Activated naive CD4-positive, alpha-beta T cell treated with anti-CD3 and anti-CD28 coated beads for 36 hours (primary cell): ENCODE data around the gene MDM4. TPM values are rescaled to one million over a fixed set of nuclear protein-coding genes. Genes with fewer than 3 reads are reported as not detected.

Experiments used
- CTCF ChIA-PET: fragments of 350-600 bp; sonication (Branson Sonifier 250); formaldehyde crosslinking; loops from one replicate; lab custom pipeline; 2021; ENCODE audit warnings: antibody characterized with exemption; lab: Charles Lee
- DNase-seq: peaks from one replicate; pipeline ENCODE4 v3.0.0-alpha.2; 2020
- H3K27ac Mint-ChIP-seq: one replicate; pipeline ENCODE4 v1.8.0; 2021; ENCODE audit warnings: mild to moderate bottlenecking, mixed read lengths
- H3K27me3 Mint-ChIP-seq: one replicate; pipeline ENCODE4 v1.8.0; 2021; ENCODE audit warnings: low read depth, mixed read lengths
- H3K36me3 Mint-ChIP-seq: one replicate; pipeline ENCODE4 v1.8.0; 2021; ENCODE audit warnings: low read depth, mixed read lengths
- H3K4me1 Mint-ChIP-seq: one replicate; pipeline ENCODE4 v1.8.0; 2021; ENCODE audit warnings: low read depth, mixed read lengths
- H3K4me3 Mint-ChIP-seq: one replicate; pipeline ENCODE4 v1.8.0; 2021; ENCODE audit warnings: mild to moderate bottlenecking, moderate library complexity, mixed read lengths
- H3K9me3 Mint-ChIP-seq: one replicate; pipeline ENCODE4 v1.8.0; 2021; ENCODE audit warnings: mixed read lengths
- intact Hi-C: fragments of 100-400 bp; cut with micrococcal nuclease; formaldehyde crosslinking; loops from one replicate; pipeline ENCODE4 v1.15.1; 2023
- total RNA-seq, 2 experiments: library from RNA; stranded (reverse); gene quantifications; one replicate each; pipeline ENCODE4 v1.2.3, GENCODE V29; 2021

The MDM4 gene, protein sequence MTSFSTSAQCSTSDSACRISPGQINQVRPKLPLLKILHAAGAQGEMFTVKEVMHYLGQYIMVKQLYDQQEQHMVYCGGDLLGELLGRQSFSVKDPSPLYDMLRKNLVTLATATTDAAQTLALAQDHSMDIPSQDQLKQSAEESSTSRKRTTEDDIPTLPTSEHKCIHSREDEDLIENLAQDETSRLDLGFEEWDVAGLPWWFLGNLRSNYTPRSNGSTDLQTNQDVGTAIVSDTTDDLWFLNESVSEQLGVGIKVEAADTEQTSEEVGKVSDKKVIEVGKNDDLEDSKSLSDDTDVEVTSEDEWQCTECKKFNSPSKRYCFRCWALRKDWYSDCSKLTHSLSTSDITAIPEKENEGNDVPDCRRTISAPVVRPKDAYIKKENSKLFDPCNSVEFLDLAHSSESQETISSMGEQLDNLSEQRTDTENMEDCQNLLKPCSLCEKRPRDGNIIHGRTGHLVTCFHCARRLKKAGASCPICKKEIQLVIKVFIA
- total RNA-seq: 100 to 1,000 TPM; 109 TPM

DNA sequence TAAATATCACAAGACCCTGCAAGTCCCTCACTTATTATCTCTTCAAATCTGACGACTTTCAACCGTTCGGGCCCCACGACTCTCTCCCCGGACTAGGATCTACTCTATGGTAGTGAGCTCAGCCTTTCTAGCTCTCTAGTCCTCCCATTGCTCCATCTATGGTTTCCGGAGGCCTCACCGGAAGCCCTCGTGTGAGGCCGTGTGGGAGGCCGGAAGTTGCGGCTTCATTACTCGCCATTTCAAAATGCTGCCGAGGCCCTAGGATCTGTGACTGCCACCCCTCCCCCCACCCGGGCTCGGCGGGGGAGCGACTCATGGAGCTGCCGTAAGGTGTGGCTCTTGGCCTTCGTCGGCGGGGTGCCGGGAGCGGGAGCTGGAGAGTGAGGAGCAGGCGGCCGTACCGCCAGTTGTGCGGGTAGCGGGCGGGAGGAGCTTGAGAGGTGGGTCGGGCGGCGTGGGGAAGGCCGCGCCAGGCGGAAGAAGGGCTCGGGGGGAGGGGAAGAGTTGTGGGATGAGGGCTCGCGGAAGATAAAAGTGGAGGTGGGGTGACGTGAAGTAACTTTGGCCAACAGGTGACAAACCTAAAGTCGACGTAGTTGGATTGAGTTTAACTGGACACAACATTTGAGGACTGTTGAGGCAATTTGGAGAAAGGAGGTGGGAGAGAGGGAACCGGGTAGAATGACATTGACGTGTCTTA, at the start of gene MDM4:
MDM4 (plus strand) TSS at position 227 of the 700 bp plus-strand sequence. CDS start 9,113 bp downstream, outside the sequence.
- peaks cover 59% of the 10 kb centered on the region for H3K4me1 Mint-ChIP-seq
- H3K27ac Mint-ChIP-seq: peak within 1 kb of the TSS; percentile 72

DNA sequence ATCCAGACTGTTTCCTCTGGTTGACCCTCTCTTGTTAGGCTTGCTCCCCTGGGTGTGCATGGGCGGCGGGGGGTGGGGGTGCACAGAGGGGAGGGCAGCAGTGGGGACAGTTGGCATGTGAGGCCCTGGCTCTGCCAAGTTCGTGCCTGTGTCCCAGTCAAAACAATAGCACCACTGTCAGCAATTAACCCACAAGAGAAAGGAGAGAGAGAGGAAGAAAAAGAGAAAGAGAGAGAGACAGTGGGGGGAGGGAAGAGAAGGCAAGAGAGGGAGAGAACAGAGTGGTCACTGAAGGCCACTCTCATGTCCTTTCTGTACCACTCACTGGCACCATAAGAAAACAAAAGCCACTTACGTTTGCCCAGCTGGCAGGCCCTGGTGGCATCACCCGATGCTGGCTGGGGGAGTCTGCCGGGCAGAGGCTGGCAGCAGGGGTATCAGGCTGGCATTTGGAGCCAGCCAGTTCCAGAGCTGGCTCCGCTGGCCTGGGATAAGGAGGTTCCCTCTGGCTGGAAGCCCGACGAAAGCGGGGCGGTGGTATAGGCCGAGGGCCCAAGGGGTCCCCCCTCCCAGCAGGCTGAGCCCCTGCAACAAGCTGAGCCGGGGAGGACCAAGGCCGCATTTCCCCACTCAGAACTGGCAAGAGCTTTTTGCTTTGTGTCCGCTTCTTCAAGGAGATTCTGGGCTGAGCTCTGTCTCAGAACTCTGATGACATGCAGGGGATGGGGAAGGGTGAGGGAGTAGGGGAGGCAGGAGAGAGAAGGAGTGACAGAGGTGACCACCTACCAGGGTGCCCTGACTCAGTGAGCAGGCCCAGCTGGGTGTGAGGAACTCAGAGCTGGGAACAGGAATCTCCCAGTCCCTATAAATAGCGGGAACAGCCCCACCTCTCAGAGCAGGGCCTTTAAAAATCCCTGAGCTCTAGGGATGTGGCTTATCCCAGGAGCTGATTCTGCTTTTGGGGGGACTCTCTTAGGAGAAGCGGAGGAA, 49.5 kb upstream of the MDM4 start:
- Mint-ChIP-seq H3K4me3 (no peak overlapping the region), H3K27ac (peak overlapping the region; percentile 31), H3K36me3 (peaks cover 22% of the 10 kb centered on the region), H3K4me1 (peaks cover 48% of the 10 kb centered on the region), H3K9me3 (no peaks in the 10 kb centered on the region), H3K27me3 (no peaks in the 10 kb centered on the region)
- DNase-seq: no peak
- intact Hi-C loops: no loop called here
- CTCF ChIA-PET: interaction anchor here (0.6 to 2.1 kb wide), 9 partner anchors 10 to 340 kb away, joined by 3 to 10 read pairs (median 4); no protein-coding TSS in a partner anchor

More for the DNA sequence above, at the start of gene MDM4:
- intact Hi-C loops: loop anchor here (1.0 to 10.0 kb wide), 8 partner anchors 9 to 1702 kb away; partner anchors contain the start of genes PCAT6, PIK3C2B and RBBP5
- Mint-ChIP-seq H3K9me3 (no peaks in the 10 kb centered on the region), H3K4me3 (no peak within 1 kb of the TSS), H3K36me3 (peaks cover 27% of the 10 kb centered on the region), H3K27me3 (no peaks in the 10 kb centered on the region)
- CTCF ChIA-PET: interaction anchor here (0.6 to 2.5 kb wide), 10 partner anchors 9 to 291 kb away, joined by 3 to 17 read pairs (median 7); no protein-coding TSS in a partner anchor
- DNase-seq: peak; percentile 97

DNA sequence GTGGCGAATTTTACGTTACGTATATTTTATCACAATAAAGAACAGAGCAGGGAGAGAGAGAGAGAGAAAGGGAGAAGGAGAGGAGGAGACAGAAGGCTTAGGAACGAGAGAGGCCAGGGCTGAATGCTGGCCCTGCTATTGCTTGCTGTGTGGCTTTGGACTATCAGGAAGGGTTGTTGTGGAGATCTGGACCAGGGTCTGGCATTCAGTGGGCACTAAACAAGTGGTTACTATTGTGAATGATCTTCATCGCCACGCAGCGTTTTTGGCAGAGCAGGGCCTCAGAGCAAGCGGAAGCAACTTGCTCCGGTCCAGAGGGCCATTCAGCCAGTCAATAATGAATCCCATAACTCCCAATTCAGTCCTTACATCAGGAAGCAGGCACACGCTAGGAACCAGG, 48.0 kb upstream of the MDM4 start:
- Mint-ChIP-seq H3K27me3 (no peaks in the 10 kb centered on the region), H3K9me3 (no peaks in the 10 kb centered on the region), H3K4me3 (no peak overlapping the region), H3K36me3 (peaks cover 18% of the 10 kb centered on the region), H3K4me1 (peaks cover 35% of the 10 kb centered on the region), H3K27ac (no peak overlapping the region)
- intact Hi-C loops: no loop called here
- CTCF ChIA-PET: interaction anchor here (1.9 kb wide), 1 partner anchor 11 kb away, joined by 4 read pairs; no protein-coding TSS in a partner anchor
- DNase-seq: no peak

DNA sequence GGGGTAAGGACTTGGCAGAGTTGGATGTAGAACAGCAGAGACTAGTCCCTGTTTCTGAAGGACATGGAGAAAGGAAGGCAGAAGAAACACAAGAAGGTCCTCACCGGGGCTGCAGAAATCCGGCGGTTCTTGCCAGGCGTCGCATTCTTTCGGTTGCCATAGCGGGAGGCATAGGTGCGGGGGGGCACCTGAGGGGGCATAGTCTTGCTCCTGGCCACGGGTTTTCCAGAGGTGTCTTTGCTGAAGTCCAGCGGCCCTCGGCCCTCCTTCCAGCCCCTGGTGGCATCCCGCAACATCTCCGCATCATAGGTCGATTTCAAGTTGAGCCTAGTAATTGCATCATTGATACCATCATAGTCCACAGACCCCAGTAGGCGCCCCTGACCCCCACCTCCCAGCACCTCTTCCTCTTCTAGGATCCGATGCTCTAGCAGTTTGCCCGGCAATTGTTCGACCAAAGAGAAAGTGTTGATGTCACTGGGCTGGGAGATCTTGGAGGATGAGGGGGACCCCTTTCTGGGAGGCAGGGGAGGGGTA, 47.4 kb upstream of the MDM4 start:
- no peaks in the 10 kb centered on the region for H3K9me3 Mint-ChIP-seq
- CTCF ChIA-PET: interaction anchor here (0.7 to 2.1 kb wide), 2 partner anchors 25 to 46 kb away, joined by 3 to 6 read pairs; partner anchors contain the start of gene PIK3C2B
- H3K27me3 Mint-ChIP-seq: no peaks in the 10 kb centered on the region
- H3K4me3 Mint-ChIP-seq: no peak overlapping the region
- DNase-seq: no peak
- intact Hi-C loops: no loop called here
- H3K4me1 Mint-ChIP-seq: peaks cover 29% of the 10 kb centered on the region
- H3K36me3 Mint-ChIP-seq: peaks cover 17% of the 10 kb centered on the region
- H3K27ac Mint-ChIP-seq: no peak overlapping the region

DNA sequence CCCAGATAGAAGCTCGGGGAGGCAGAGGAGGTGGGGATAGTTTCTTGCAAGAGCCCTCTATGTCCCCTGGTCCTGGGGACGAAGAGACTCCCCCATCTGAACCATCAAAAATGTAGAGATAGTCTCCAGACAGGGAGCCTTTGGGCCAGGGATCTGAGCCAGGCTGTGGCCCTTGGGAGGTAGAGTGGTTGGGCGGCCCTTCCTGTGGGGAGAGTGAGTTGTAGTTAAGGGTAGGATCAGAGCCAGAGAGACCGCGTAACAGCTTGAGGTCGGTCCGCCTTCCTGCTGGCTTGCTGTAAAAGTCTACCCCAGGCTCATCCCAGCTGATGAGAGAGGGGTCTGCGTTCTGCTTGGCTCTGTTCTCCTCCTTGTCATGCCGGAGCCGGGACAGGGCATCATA, 46.9 kb upstream of the MDM4 start:
- Mint-ChIP-seq H3K4me3 (no peak overlapping the region), H3K27ac (no peak overlapping the region), H3K4me1 (peaks cover 26% of the 10 kb centered on the region), H3K9me3 (no peaks in the 10 kb centered on the region), H3K27me3 (no peaks in the 10 kb centered on the region), H3K36me3 (peaks cover 13% of the 10 kb centered on the region)
- DNase-seq: no peak
- CTCF ChIA-PET: interaction anchor here (0.7 to 2.1 kb wide), 2 partner anchors 24 to 45 kb away, joined by 3 to 6 read pairs; partner anchors contain the start of gene PIK3C2B
- intact Hi-C loops: no loop called here

DNA sequence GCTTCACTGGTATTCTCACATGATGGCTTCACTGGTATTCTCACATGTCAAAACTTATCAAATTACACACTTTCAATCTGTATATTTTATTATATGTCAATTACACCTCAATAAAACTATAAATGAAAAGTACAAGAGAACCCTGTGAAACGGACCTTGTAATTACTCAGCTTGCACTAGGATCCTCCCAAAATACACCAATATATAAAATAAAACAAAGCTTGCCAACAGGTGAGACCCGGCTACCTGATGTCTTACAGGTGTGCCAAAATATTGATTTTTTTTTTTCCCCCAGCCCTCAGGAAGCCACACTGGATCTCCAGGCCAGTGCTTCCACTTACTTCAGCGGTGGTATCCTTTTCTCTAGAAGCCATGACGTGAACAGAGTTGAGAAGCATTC, 44.5 kb upstream of the MDM4 start:
- H3K27ac Mint-ChIP-seq: no peak overlapping the region
- intact Hi-C loops: no loop called here
- peaks cover 13% of the 10 kb centered on the region for H3K36me3 Mint-ChIP-seq
- no peaks in the 10 kb centered on the region for H3K9me3 Mint-ChIP-seq
- peaks cover 25% of the 10 kb centered on the region for H3K4me1 Mint-ChIP-seq
- no peak overlapping the region for H3K4me3 Mint-ChIP-seq
- no peaks in the 10 kb centered on the region for H3K27me3 Mint-ChIP-seq
- DNase-seq: no peak
- CTCF ChIA-PET: interaction anchor here (1.3 kb wide), 1 partner anchor 21 kb away, joined by 4 read pairs; no protein-coding TSS in a partner anchor

DNA sequence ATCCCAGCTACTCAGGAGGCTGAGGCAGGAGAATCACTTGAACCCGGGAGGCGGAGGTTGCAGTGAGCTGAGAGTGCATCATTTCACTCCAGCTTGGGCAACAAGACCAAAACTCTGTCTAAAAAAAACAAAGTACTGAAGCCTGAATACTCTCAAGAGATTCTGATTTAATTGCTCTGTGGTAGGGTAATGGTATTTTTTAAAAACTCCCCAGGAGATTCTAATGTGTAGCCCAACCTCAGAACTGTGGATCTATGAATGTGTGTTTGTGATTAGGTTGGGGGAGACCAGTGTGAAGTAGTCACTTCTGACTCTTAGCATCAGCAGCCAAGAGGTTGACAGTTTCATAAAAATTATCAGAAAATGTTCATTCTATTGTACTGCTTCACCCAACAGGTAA, 43.5 kb upstream of the MDM4 start:
- CTCF ChIA-PET: no interaction called here
- no peak for DNase-seq
- no peaks in the 10 kb centered on the region for H3K27me3 Mint-ChIP-seq
- H3K9me3 Mint-ChIP-seq: no peaks in the 10 kb centered on the region
- peaks cover 13% of the 10 kb centered on the region for H3K36me3 Mint-ChIP-seq
- no peak overlapping the region for H3K27ac Mint-ChIP-seq
- peaks cover 33% of the 10 kb centered on the region for H3K4me1 Mint-ChIP-seq
- intact Hi-C loops: no loop called here
- H3K4me3 Mint-ChIP-seq: no peak overlapping the region

DNA sequence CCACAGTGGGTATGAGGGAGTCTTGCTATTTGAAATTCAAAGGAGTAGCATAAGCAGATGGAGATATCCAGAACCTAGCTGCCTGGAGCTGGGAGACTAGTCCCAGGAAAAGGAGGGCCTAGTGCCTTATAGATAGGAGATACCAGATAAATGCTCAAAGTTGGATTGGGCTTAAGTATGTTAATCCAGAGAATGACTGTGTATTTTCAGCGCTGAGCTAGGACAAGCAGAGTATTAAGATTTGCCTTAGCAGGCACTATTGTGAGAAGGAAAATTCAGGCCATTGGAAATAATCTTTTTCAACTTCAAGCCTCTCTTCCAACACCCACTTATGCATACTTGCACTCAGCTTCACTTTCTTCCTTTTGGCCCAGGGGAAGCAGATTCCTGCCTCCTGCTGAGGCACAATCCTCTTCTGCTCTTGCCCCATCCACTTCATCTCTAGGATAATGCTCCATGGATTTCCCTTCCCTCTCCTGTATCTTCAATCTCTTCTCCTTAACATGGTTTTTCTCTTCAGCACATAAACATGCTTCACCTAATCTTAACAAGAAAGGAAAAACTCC, 42.7 kb upstream of the MDM4 start:
- no peak overlapping the region for H3K27ac Mint-ChIP-seq
- no peak for DNase-seq
- no peaks in the 10 kb centered on the region for H3K27me3 Mint-ChIP-seq
- H3K4me3 Mint-ChIP-seq: no peak overlapping the region
- peaks cover 13% of the 10 kb centered on the region for H3K36me3 Mint-ChIP-seq
- H3K9me3 Mint-ChIP-seq: no peaks in the 10 kb centered on the region
- intact Hi-C loops: no loop called here
- CTCF ChIA-PET: interaction anchor here (0.6 to 1.4 kb wide), 3 partner anchors 13 to 43 kb away, joined by 3 to 4 read pairs (median 4); no protein-coding TSS in a partner anchor
- peaks cover 39% of the 10 kb centered on the region for H3K4me1 Mint-ChIP-seq

DNA sequence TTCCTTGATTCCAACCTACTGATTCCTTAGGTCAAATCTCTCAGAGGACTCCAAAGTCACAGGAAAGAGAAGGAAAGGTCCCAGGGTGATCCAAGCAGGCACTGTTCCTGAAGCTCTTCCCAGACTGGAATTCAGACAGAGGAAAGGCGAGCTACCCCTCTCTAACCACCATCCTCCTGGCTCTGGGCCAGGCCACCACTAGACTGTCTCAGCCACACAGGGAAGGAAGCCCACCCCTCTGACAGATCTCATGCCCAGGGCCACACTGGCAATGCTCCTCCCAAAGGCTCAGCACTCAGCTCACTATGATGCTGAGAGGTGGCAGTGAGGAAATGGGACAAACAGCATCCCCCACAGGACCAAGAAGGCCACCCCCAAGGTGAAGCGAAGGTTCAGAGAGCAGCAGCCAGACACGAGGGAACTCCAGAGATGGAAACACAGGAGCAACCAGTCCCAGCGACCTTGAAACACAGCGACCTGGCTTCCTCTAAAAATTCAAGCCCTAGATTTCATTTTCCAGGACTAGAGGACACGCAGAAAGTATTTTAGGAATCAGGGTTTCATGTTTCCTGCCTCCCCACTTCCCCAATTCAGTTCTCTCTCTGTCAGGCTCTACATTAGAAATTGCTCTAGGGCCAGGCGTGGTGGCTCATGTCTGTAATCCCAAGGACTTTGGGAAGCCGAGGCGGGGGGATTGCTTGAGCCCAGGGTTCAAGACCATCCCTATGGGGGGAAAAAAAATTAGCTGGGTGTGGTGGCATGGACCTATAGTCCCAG, 40.4 kb upstream of the MDM4 start:
- intact Hi-C loops: no loop called here
- Mint-ChIP-seq H3K9me3 (no peaks in the 10 kb centered on the region), H3K4me1 (peaks cover 59% of the 10 kb centered on the region), H3K36me3 (peaks cover 2% of the 10 kb centered on the region), H3K4me3 (no peak overlapping the region), H3K27ac (no peak overlapping the region), H3K27me3 (no peaks in the 10 kb centered on the region)
- no peak for DNase-seq
- CTCF ChIA-PET: interaction anchor here (0.9 to 2.0 kb wide), 7 partner anchors 9 to 331 kb away, joined by 3 to 9 read pairs (median 4); no protein-coding TSS in a partner anchor

DNA sequence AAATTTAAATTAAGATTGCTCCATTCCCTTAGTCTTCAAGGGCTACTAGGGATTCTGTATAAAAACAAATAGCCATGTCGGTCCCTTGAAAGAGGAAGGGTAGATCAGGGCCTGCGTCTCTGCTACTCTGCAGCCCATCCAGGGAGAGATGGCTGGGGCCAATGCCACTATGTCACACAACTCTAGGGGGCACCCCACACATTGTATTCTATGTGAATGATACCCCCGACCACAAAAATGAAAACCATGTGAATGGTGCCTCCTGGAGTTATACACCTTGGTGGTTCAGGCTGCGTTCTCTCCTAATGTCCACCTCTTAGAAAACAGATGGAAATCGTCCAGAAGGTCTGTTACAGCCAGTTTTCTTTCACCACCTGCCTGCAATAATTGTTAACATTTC, 39.6 kb upstream of the MDM4 start:
- CTCF ChIA-PET: interaction anchor here (1.2 to 2.1 kb wide), 3 partner anchors 9 to 18 kb away, joined by 3 to 8 read pairs (median 4); partner anchors contain the start of gene PIK3C2B
- Mint-ChIP-seq H3K4me1 (peaks cover 66% of the 10 kb centered on the region), H3K36me3 (peaks cover 2% of the 10 kb centered on the region)

More for the DNA sequence above, 39.6 kb upstream of the MDM4 start:
- Mint-ChIP-seq H3K27ac (no peak overlapping the region), H3K27me3 (no peaks in the 10 kb centered on the region), H3K9me3 (no peaks in the 10 kb centered on the region), H3K4me3 (no peak overlapping the region)
- DNase-seq: no peak
- intact Hi-C loops: no loop called here
